CD14-positive monocyte (primary cell): Measurements from ENCODE around the gene TMC7. TPM values are rescaled to one million over a fixed set of nuclear protein-coding genes. Genes with fewer than 3 reads are reported as not detected.
"Not testable (repeated sequence)": the region's sequence is repeated elsewhere in the genome, so short reads cannot be mapped to it uniquely, and the experiment has no call there.

Source experiments
- DNase-seq, 3 donors: peaks; one replicate each; pipeline ENCODE4 v3.0.0-alpha.2; 2011 to 2022
- H2AFZ ChIP-seq: 2 replicates; pipeline ENCODE4 v1.6.0; 2012; ENCODE audit warnings: mild to moderate bottlenecking, low read depth, low read length, inconsistent platforms; ENCODE audit not compliant: insufficient read depth, poor library complexity, severe bottlenecking
- H3K27ac ChIP-seq, 2 donors: 1 replicate in 1 of 2; 2 replicates in 1 of 2; pipeline ENCODE4 v1.5.1; 2012 to 2013; ENCODE audit warnings: low read length in 2 of 2, control low read depth in 1 of 2, inconsistent platforms in 1 of 2, low read depth in 1 of 2, mild to moderate bottlenecking in 1 of 2
- H3K27me3 ChIP-seq, 2 donors: one replicate each; pipeline versions ENCODE4 v1.6.0 to v1.6.1; 2011 to 2013; ENCODE audit warnings: low read length in 2 of 2; ENCODE audit not compliant: control insufficient read depth in 2 of 2, insufficient read depth in 2 of 2
- H3K36me3 ChIP-seq, 2 donors: replicated peaks in 1 of 2; 1 replicate in 1 of 2; 2 replicates in 1 of 2; pipeline versions ENCODE4 v1.5.1 to v1.6.1; 2012 to 2013; ENCODE audit warnings: low read length in 2 of 2, control low read depth in 1 of 2, inconsistent platforms in 1 of 2, mild to moderate bottlenecking in 1 of 2; ENCODE audit not compliant: insufficient read depth in 2 of 2, control insufficient read depth in 1 of 2
- H3K4me1 ChIP-seq, 2 donors: 1 replicate in 1 of 2; 2 replicates in 1 of 2; pipeline versions ENCODE4 v1.5.1 to v1.6.1; 2012 to 2013; ENCODE audit warnings: low read length in 2 of 2, control low read depth in 1 of 2, inconsistent platforms in 1 of 2, mild to moderate bottlenecking in 1 of 2, moderate library complexity in 1 of 2; ENCODE audit not compliant: insufficient read depth in 2 of 2, control insufficient read depth in 1 of 2
- H3K4me2 ChIP-seq: replicated peaks from 2 replicates; pipeline ENCODE3; 2012; ENCODE audit warnings: low read length, moderate library complexity, mild to moderate bottlenecking; ENCODE audit not compliant: poor library complexity, severe bottlenecking; ENCODE audit errors: extremely low read depth
- H3K4me3 ChIP-seq, 3 experiments: fragments of 200-600 bp in 1 of 3; sonication (generic) in 1 of 3; replicated peaks in 1 of 3; 1 replicate in 2 of 3; 2 replicates in 1 of 3; pipeline ENCODE4 v1.5.1; 2011 to 2013; ENCODE audit warnings: low read length in 3 of 3, mild to moderate bottlenecking in 3 of 3, control low read depth in 2 of 3, low read depth in 2 of 3, inconsistent platforms in 1 of 3, moderate library complexity in 1 of 3
- H3K79me2 ChIP-seq: 2 replicates; pipeline ENCODE4 v1.6.0; 2012; ENCODE audit warnings: mild to moderate bottlenecking, control low read depth, inconsistent platforms, low read length, moderate library complexity; ENCODE audit not compliant: insufficient read depth
- H3K9ac ChIP-seq: 2 replicates; pipeline ENCODE4 v1.6.0; 2017; ENCODE audit warnings: low read length, mild to moderate bottlenecking; ENCODE audit not compliant: insufficient read depth, poor library complexity, severe bottlenecking
- H3K9me3 ChIP-seq, 2 donors: replicated peaks in 1 of 2; 1 replicate in 1 of 2; 2 replicates in 1 of 2; pipeline versions ENCODE4 v1.5.1 to v1.6.1; 2012 to 2013; ENCODE audit warnings: low read length in 2 of 2, control low read depth in 1 of 2; ENCODE audit not compliant: control insufficient read depth in 1 of 2, insufficient read depth in 1 of 2
- H4K20me1 ChIP-seq: 2 replicates; pipeline ENCODE4 v1.6.0; 2012; ENCODE audit warnings: mild to moderate bottlenecking, low read length, control low read depth, moderate library complexity; ENCODE audit not compliant: insufficient read depth
- H3K27ac Mint-ChIP-seq, 7 donors: one replicate each; pipeline ENCODE4 v1.8.0; 2020; ENCODE audit warnings: mild to moderate bottlenecking in 7 of 7, mixed read lengths in 7 of 7, moderate library complexity in 6 of 7, inconsistent platforms in 2 of 7
- H3K27me3 Mint-ChIP-seq, 3 donors: one replicate each; pipeline ENCODE4 v1.8.0; 2021 to 2022; ENCODE audit warnings: low read depth in 3 of 3, mild to moderate bottlenecking in 3 of 3, mixed read lengths in 3 of 3, moderate library complexity in 3 of 3, inconsistent platforms in 1 of 3
- H3K36me3 Mint-ChIP-seq, 2 donors: one replicate each; pipeline ENCODE4 v1.8.0; 2020; ENCODE audit warnings: mixed read lengths in 2 of 2, inconsistent platforms in 1 of 2, mild to moderate bottlenecking in 1 of 2
- H3K4me1 Mint-ChIP-seq: one replicate; pipeline ENCODE4 v1.8.0; 2020; ENCODE audit warnings: mild to moderate bottlenecking, mixed read lengths
- H3K4me3 Mint-ChIP-seq, 2 donors: one replicate each; pipeline ENCODE4 v1.8.0; 2020; ENCODE audit warnings: mild to moderate bottlenecking in 2 of 2, mixed read lengths in 2 of 2, moderate library complexity in 1 of 2
- H3K9me3 Mint-ChIP-seq, 7 donors: one replicate each; pipeline ENCODE4 v1.8.0; 2020 to 2022; ENCODE audit warnings: mixed read lengths in 7 of 7, mild to moderate bottlenecking in 6 of 7, moderate library complexity in 6 of 7, inconsistent platforms in 2 of 7
- WGBS: methylation state at CpG from one replicate; pipeline ENCODE4 v1.1.5; 2013; ENCODE audit warnings: missing lambda C conversion rate; ENCODE audit not compliant: insufficient coverage; 5-methylcytosine and 5-hydroxymethylcytosine counted together
- intact Hi-C, 2 donors: fragments of 100-400 bp; cut with micrococcal nuclease; formaldehyde crosslinking; loops; one replicate each; pipeline versions ENCODE4 v1.15.0 to v1.15.1; 2023
- polyA plus RNA-seq, 3 donors: library from polyadenylated mRNA; depleted of rRNA in 1 of 3; unstranded in 2 of 3; stranded (reverse) in 1 of 3; fragments of 300-500 nt in 2 of 3; fragments of >200 nt in 1 of 3; fragmentation: Illumina TruSeq in 2 of 3; gene quantifications; 1 replicate in 2 of 3; 2 replicates in 1 of 3; pipeline ENCODE4 v1.2.3, GENCODE V29; 2012 to 2021
- TF ChIP-seq, protein P1 (sequence below): fragments of 200-600 bp; IDR thresholded peaks from one replicate; pipeline ENCODE4 v1.8.0; 2022; ENCODE audit warnings: antibody characterized with exemption, mild to moderate bottlenecking

The TMC7 gene
- polyA plus RNA-seq, 3 donors, result not detected

DNA sequence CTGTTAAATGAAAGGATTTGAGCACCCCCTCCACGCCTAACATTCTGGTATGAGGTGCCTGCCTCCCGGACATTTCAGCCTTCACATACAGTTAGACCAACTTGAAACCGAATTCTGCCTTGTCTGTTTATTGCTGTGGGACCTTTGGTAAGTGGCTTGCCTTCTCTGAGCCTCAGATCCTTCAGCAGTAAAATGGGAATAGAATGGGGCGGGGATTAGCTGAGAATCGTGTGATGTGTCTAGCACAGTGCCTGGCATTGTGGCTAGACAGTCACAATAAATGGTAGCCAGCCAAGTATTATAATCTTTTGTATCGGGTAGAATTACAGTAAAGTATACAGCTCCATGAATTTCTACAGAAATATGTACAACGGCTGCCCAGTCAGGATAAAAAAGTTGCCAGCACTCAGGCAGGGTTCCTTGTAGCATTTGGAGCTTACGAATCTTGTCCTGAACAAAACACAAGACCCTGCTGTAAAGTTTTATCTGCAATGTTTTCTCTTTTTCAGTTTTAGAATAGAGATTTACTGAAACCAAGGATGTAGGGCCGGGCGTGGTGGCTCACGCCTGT lies 786 bp downstream of the TMC7 start:
- no peaks in the 10 kb centered on the region for H4K20me1 ChIP-seq
- no peak overlapping the region for H3K27ac ChIP-seq
- no peaks in the 10 kb centered on the region for H3K36me3 ChIP-seq
- H3K79me2 ChIP-seq, result no peaks in the 10 kb centered on the region
- no peak overlapping the region for H3K27ac Mint-ChIP-seq
- DNase-seq, result no peak
- no peaks in the 10 kb centered on the region for H3K9me3 ChIP-seq
- intact Hi-C loops, result no loop called here
- H3K9ac ChIP-seq, result no peak overlapping the region
- no peak overlapping the region for H3K4me2 ChIP-seq
- TF ChIP-seq, protein P1, sequence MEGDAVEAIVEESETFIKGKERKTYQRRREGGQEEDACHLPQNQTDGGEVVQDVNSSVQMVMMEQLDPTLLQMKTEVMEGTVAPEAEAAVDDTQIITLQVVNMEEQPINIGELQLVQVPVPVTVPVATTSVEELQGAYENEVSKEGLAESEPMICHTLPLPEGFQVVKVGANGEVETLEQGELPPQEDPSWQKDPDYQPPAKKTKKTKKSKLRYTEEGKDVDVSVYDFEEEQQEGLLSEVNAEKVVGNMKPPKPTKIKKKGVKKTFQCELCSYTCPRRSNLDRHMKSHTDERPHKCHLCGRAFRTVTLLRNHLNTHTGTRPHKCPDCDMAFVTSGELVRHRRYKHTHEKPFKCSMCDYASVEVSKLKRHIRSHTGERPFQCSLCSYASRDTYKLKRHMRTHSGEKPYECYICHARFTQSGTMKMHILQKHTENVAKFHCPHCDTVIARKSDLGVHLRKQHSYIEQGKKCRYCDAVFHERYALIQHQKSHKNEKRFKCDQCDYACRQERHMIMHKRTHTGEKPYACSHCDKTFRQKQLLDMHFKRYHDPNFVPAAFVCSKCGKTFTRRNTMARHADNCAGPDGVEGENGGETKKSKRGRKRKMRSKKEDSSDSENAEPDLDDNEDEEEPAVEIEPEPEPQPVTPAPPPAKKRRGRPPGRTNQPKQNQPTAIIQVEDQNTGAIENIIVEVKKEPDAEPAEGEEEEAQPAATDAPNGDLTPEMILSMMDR, result no peak
- H3K36me3 Mint-ChIP-seq, result no peaks in the 10 kb centered on the region
- H2AFZ ChIP-seq, result peak overlapping the region; percentile 50
- H3K4me1 ChIP-seq, result peaks cover 0 to 7% of the 10 kb centered on the region in 2 donors
- 100% methylated on average over 3 of the region's 11 CpGs for WGBS
- H3K4me1 Mint-ChIP-seq, result peaks cover 4% of the 10 kb centered on the region
- H3K27me3 Mint-ChIP-seq, result peaks cover 41 to 45% (median 43%) of the 10 kb centered on the region in 3 donors
- H3K4me3 ChIP-seq, result no peak overlapping the region
- peaks cover 10 to 18% of the 10 kb centered on the region in 2 donors for H3K27me3 ChIP-seq
- peaks cover 0 to 4% (median 1%) of the 10 kb centered on the region in 7 donors for H3K9me3 Mint-ChIP-seq
- peak overlapping the region in 1 of 2 donors; percentile 28 for H3K4me3 Mint-ChIP-seq

DNA sequence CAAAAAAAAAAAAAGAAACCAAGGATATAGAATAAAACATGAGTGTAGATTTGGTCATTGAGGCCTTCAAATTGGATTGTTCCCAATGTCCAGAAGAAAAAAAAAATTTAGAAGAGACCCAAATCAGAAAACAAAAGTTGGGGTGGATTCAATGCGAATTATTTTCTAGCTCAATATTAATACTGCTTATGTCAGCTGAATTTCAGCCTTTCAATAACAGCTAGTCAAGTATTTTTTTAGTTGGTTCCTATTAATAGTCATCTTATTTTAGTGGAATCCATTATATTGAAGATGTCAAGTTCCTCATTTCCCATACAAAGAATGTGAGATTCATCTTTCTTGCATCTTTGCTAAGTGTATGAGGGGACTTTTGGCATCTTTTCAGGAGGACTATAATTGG lies 1.5 kb downstream of the TMC7 start:
- H2AFZ ChIP-seq, H3K4me3 ChIP-seq, intact Hi-C loops, H3K9ac ChIP-seq, H3K4me1 Mint-ChIP-seq, H3K36me3 ChIP-seq, H3K4me2 ChIP-seq, H3K79me2 ChIP-seq, H3K4me3 Mint-ChIP-seq, H3K27ac ChIP-seq, H3K27ac Mint-ChIP-seq, H3K4me1 ChIP-seq, H3K9me3 Mint-ChIP-seq, H3K36me3 Mint-ChIP-seq, H4K20me1 ChIP-seq, H3K9me3 ChIP-seq, DNase-seq: not testable (repeated sequence)
- peaks cover 10 to 18% of the 10 kb centered on the region in 2 donors for H3K27me3 ChIP-seq
- peaks cover 38 to 43% (median 43%) of the 10 kb centered on the region in 3 donors for H3K27me3 Mint-ChIP-seq
- WGBS, result no CpG with 5 or more reads among the region's 1 CpG

DNA sequence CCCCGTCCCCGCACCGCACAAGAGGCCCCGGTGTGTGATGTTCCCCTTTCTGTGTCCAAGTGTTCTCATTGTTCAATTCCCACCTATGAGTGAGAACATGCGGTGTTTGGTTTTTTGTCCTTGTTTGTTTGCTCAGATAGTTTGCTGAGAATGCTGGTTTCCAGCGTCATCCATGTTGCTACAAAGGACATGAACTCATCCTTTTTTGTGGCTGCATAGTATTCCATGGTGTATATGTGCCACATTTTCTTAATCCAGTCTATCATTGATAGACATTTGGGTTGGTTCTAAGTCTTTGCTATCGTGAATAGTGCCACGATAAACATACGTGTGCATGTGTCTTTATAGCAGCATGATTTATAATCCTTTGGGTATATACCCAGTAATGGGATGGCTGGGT lies 8.0 kb downstream of the TMC7 start:
- H3K27me3 Mint-ChIP-seq, H3K79me2 ChIP-seq, H2AFZ ChIP-seq, H4K20me1 ChIP-seq, H3K27me3 ChIP-seq, H3K27ac ChIP-seq, H3K36me3 Mint-ChIP-seq, H3K27ac Mint-ChIP-seq, H3K9me3 Mint-ChIP-seq, H3K4me3 ChIP-seq, H3K4me2 ChIP-seq, H3K4me1 ChIP-seq, intact Hi-C loops, H3K9me3 ChIP-seq, H3K4me3 Mint-ChIP-seq, H3K9ac ChIP-seq, DNase-seq, H3K36me3 ChIP-seq, H3K4me1 Mint-ChIP-seq: not testable (repeated sequence)
- WGBS, result no CpG with 5 or more reads among the region's 9 CpGs

DNA sequence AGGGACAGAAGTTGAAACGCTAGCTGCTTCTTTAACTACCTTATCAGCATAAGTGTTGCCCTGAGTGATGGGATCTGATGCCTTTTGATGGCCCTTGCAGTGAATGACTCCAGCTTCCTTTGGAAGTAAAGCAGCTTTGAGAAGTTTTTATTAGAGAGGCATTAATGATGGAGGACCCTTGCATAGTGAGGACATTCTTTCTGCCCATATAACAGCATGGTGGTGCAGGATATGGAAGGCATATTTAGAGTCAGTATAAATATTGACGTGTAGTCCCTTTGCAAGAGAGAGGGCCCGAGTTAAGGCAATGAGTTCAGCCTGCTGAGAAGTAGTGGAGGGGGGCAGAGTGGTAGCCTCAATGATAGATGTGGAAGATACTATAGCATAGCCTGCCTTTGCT lies 9.8 kb downstream of the TMC7 start:
- H3K27ac Mint-ChIP-seq, intact Hi-C loops, H3K27me3 ChIP-seq, H3K36me3 Mint-ChIP-seq, H3K9ac ChIP-seq, H3K4me3 ChIP-seq, H3K79me2 ChIP-seq, H3K9me3 ChIP-seq, DNase-seq, H3K4me1 Mint-ChIP-seq, H3K36me3 ChIP-seq, H3K4me2 ChIP-seq, H3K4me3 Mint-ChIP-seq, H3K9me3 Mint-ChIP-seq, H3K27me3 Mint-ChIP-seq, H4K20me1 ChIP-seq, H3K27ac ChIP-seq, H2AFZ ChIP-seq, H3K4me1 ChIP-seq: not testable (repeated sequence)
- 88% methylated on average over 2 of the region's 3 CpGs for WGBS
